Neural crest cell (in vitro differentiated cells): ENCODE measurements around the gene DROSHA. TPM values are rescaled to one million over a fixed set of nuclear protein-coding genes. Genes with fewer than 3 reads are reported as not detected.

ENCODE experiments used
- DNase-seq: peaks from one replicate; pipeline ENCODE4 v3.0.0; 2021; ENCODE audit warnings: low read depth, mixed read lengths, low spot score
- H3K27ac Mint-ChIP-seq: one replicate; pipeline ENCODE4 v1.8.0; 2021; ENCODE audit warnings: mild to moderate bottlenecking, mixed read lengths; ENCODE audit not compliant: unreplicated experiment
- H3K27me3 Mint-ChIP-seq: 2 replicates; pipeline ENCODE4 v1.8.0; 2021; ENCODE audit warnings: low read depth, mild to moderate bottlenecking, mixed read lengths
- H3K36me3 Mint-ChIP-seq: 2 replicates; pipeline ENCODE4 v1.8.0; 2021; ENCODE audit warnings: low read depth, mild to moderate bottlenecking, mixed read lengths
- H3K4me1 Mint-ChIP-seq: 2 replicates; pipeline ENCODE4 v1.8.0; 2021; ENCODE audit warnings: mixed read lengths
- H3K4me3 Mint-ChIP-seq: one replicate; pipeline ENCODE4 v1.8.0; 2021; ENCODE audit warnings: mild to moderate bottlenecking, mixed read lengths
- H3K9me3 Mint-ChIP-seq: 2 replicates; pipeline ENCODE4 v1.8.0; 2021; ENCODE audit warnings: mixed read lengths
- total RNA-seq: library from RNA; stranded (reverse); gene quantifications from 2 replicates; pipeline ENCODE4 v1.2.1, GENCODE V29; 2021
- TF ChIP-seq, protein P1 (sequence below): fragments of 200-600 bp; sonication (generic); conservative IDR thresholded peaks from 2 replicates; pipeline ENCODE4 v1.5.0; 2021; ENCODE audit warnings: antibody characterized with exemption, mild to moderate bottlenecking

DROSHA gene
- total RNA-seq, 1 donor from 2014 or later = 116 TPM

DNA sequence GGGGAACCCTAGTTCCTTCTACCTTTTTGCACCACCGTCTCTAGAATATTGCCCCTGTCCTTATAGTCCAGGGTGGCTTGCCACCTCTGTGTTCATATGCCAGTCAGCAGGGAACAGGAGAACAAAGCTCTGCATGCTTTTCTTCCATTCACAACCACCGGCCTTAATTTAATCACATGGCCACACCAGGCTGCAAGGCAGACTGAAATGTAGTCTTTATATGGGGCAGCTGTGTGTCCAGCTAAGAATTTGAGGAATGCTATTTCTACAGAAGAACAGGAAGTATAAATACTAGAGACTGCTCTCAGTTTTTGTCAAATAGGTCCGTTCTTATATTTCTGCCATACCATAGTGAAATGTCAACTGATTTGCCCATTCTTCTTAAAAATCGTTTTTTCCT is 6.0 kb upstream of the DROSHA start:
- Mint-ChIP-seq H3K9me3 (no peaks in the 10 kb centered on the region), H3K27me3 (no peaks in the 10 kb centered on the region), H3K27ac (peak overlapping the region; percentile 92), H3K4me1 (peaks cover 25% of the 10 kb centered on the region), H3K36me3 (peaks cover 17% of the 10 kb centered on the region), H3K4me3 (peak overlapping the region; percentile 21)
- DNase-seq = no peak
- TF ChIP-seq, protein P1, sequence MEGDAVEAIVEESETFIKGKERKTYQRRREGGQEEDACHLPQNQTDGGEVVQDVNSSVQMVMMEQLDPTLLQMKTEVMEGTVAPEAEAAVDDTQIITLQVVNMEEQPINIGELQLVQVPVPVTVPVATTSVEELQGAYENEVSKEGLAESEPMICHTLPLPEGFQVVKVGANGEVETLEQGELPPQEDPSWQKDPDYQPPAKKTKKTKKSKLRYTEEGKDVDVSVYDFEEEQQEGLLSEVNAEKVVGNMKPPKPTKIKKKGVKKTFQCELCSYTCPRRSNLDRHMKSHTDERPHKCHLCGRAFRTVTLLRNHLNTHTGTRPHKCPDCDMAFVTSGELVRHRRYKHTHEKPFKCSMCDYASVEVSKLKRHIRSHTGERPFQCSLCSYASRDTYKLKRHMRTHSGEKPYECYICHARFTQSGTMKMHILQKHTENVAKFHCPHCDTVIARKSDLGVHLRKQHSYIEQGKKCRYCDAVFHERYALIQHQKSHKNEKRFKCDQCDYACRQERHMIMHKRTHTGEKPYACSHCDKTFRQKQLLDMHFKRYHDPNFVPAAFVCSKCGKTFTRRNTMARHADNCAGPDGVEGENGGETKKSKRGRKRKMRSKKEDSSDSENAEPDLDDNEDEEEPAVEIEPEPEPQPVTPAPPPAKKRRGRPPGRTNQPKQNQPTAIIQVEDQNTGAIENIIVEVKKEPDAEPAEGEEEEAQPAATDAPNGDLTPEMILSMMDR = no peak

DNA sequence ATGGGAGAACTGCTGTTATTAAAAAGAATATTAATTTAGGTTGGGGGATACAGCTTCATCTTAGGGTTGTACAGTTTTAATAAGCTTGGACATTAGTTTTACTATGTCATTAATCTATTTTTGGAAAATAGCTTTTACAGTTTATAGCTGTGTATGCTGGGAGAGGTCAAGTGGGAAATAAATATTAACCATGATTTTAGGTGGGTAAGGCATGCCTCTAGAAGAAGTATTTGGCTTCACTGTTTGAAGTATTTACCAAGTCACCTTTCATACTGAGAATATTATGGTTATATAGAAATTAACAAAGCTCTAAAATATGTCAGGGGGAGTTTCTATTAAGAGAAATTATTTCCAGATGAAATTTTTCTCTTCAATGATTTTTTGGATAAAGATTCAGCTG is 5.5 kb upstream of the DROSHA start:
- Mint-ChIP-seq H3K4me1 (peaks cover 29% of the 10 kb centered on the region), H3K9me3 (no peaks in the 10 kb centered on the region), H3K27me3 (no peaks in the 10 kb centered on the region), H3K4me3 (peak overlapping the region; percentile 21), H3K36me3 (peaks cover 14% of the 10 kb centered on the region), H3K27ac (peak overlapping the region; percentile 92)
- DNase-seq = no peak
- TF ChIP-seq, protein P1 = no peak

DNA sequence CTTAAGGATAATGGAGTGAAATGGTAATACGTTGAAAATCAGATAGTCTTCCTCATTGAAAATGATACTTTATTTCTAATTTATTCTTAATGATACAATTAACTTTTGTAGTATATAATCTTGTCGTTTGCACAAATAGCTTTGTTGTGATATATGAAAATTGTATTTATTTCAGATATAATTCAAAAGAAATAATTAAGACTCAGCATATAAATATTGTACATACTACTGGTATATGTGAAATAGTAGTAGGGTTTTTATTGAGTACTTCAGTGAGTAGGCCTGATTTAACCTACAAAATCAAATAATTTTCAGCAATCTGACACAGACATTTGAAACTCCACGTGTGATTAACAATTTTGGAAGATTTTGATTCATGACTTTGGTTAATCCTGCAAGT is 5.0 kb upstream of the DROSHA start:
- Mint-ChIP-seq H3K27me3 (no peaks in the 10 kb centered on the region), H3K36me3 (peaks cover 14% of the 10 kb centered on the region), H3K27ac (no peak overlapping the region), H3K4me1 (peaks cover 34% of the 10 kb centered on the region), H3K4me3 (no peak overlapping the region), H3K9me3 (no peaks in the 10 kb centered on the region)
- DNase-seq = no peak
- TF ChIP-seq, protein P1 = no peak

DNA sequence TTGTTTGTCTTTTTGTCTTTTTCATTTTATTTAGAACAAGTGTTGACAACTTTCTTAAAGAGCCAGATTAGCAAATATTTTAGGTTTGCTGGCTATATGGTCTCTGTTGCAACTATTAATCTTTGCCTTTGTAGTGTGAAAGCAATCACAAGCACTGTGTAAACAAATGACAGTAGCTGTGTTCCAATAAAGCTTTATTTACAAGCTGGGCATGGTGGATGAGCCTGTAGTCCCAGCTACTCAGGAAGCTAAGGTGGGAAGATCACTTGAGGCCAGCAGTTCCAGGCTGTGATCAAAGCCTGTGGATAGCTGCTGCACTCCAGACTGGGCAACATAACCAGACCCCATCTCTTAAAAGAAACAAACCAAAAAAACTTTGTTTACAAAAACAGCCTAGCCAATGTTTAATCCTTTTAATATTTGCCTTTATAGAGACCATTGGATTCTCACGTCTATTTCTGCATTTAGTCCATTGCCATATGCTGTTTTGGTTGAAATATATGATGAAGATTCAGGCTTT is 2.7 kb upstream of the DROSHA start:
- Mint-ChIP-seq H3K36me3 (peaks cover 7% of the 10 kb centered on the region), H3K27ac (no peak overlapping the region), H3K4me1 (peaks cover 55% of the 10 kb centered on the region), H3K27me3 (no peaks in the 10 kb centered on the region), H3K9me3 (no peaks in the 10 kb centered on the region), H3K4me3 (peak overlapping the region; percentile 64)
- DNase-seq = no peak
- TF ChIP-seq, protein P1 = no peak

DNA sequence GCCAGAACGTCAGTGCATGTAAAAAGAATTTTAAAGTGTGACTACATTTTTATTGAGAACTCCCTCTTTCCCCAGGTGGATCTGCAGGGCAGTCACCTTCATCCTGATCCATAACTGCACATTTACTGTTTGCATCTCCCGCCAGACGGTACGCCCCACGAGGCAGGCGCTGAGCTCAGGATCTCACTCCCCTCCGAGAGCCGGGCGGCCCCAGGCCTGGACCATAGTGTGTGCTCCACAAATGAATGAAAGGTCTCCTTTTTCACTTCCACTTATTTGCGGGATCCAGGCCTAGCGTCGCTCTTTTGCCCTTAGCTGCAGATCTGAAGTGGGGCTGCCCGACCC is 378 bp downstream of the DROSHA start:
- Mint-ChIP-seq H3K27me3 (no peaks in the 10 kb centered on the region), H3K4me3 (peak overlapping the region; percentile 99), H3K27ac (peak overlapping the region; percentile 99), H3K4me1 (peaks cover 41% of the 10 kb centered on the region), H3K9me3 (no peaks in the 10 kb centered on the region), H3K36me3 (peaks cover 19% of the 10 kb centered on the region)
- peak; percentile 8 for DNase-seq
- TF ChIP-seq, protein P1 = no peak
